OCI-LY1 (cell line): ENCODE measurements around the gene ADA.

Experiments used
- H2AFZ ChIP-seq: fragments of 200-600 bp; sonication (generic), shearing (Covaris generic); 2 replicates; pipeline ENCODE4 v1.6.0; 2014; ENCODE audit warnings: antibody characterized with exemption, mild to moderate bottlenecking, low read length
- H3F3A ChIP-seq: fragments of 200-600 bp; sonication (generic), shearing (Covaris generic); 2 replicates; pipeline ENCODE4 v1.6.0; 2014; ENCODE audit warnings: mild to moderate bottlenecking, antibody characterized with exemption, low read length, moderate library complexity; ENCODE audit not compliant: insufficient read depth
- H3K27ac ChIP-seq: fragments of 200-600 bp; sonication (generic); 2 replicates; pipeline ENCODE4 v1.5.1; 2014; ENCODE audit warnings: low read length, mixed run types, mild to moderate bottlenecking, low read depth; ENCODE audit not compliant: poor library complexity, severe bottlenecking
- H3K27me3 ChIP-seq: fragments of 200-600 bp; sonication (generic); 2 replicates; pipeline ENCODE4 v1.6.0; 2014; ENCODE audit warnings: antibody characterized with exemption, mild to moderate bottlenecking, low read length, moderate library complexity; ENCODE audit not compliant: insufficient read depth
- H3K36me3 ChIP-seq: fragments of 200-600 bp; sonication (generic); 2 replicates; pipeline ENCODE4 v1.6.1; 2014; ENCODE audit warnings: mild to moderate bottlenecking, antibody characterized with exemption, low read length, moderate library complexity, mixed read lengths; ENCODE audit not compliant: insufficient read depth
- H3K4me1 ChIP-seq: fragments of 200-600 bp; sonication (generic); 2 replicates; pipeline ENCODE4 v1.5.1; 2014; ENCODE audit warnings: mild to moderate bottlenecking, low read length, moderate library complexity; ENCODE audit not compliant: insufficient read depth, severe bottlenecking
- H3K4me2 ChIP-seq: fragments of 200-600 bp; sonication (generic), shearing (Covaris generic); 2 replicates; pipeline ENCODE4 v1.6.1; 2014; ENCODE audit warnings: low read length
- H3K4me3 ChIP-seq: fragments of 200-600 bp; sonication (generic); 2 replicates; pipeline ENCODE4 v1.5.1; 2014; ENCODE audit warnings: low read length, low read depth, mild to moderate bottlenecking, mixed read lengths; ENCODE audit not compliant: poor library complexity, severe bottlenecking
- H3K79me2 ChIP-seq: fragments of 200-600 bp; shearing (Covaris generic); 2 replicates; pipeline ENCODE4 v1.6.1; 2016; ENCODE audit warnings: mixed run types, low read length, mixed read lengths; ENCODE audit not compliant: insufficient read depth
- H3K9ac ChIP-seq: fragments of 200-600 bp; sonication (generic), shearing (Covaris generic); 2 replicates; pipeline ENCODE4 v1.6.1; 2014; ENCODE audit warnings: mild to moderate bottlenecking, low read length, mixed read lengths
- H3K9me2 ChIP-seq: fragments of 200-600 bp; sonication (generic), shearing (Covaris generic); 2 replicates; pipeline ENCODE4 v1.6.1; 2014; ENCODE audit warnings: low read depth, mild to moderate bottlenecking, low read length, mixed read lengths
- H3K9me3 ChIP-seq: fragments of 200-600 bp; shearing (Covaris generic); 2 replicates; pipeline ENCODE4 v1.6.1; 2014; ENCODE audit warnings: low read length, mixed read lengths
- H4K20me1 ChIP-seq: fragments of 200-600 bp; sonication (generic), shearing (Covaris generic); 2 replicates; pipeline ENCODE4 v1.6.0; 2016; ENCODE audit warnings: mild to moderate bottlenecking, low read length; ENCODE audit not compliant: insufficient read depth
- EZH2 ChIP-seq: fragments of 200-600 bp; sonication (generic), shearing (Covaris generic); IDR thresholded peaks from 2 replicates; pipeline ENCODE4 v1.8.0; 2017; ENCODE audit warnings: borderline replicate concordance, mixed run types, mild to moderate bottlenecking, antibody characterized with exemption, low read length, moderate library complexity, mixed read lengths
- TF ChIP-seq, protein P1 (sequence below): fragments of 200-600 bp; sonication (generic), shearing (Covaris generic); IDR thresholded peaks from 2 replicates; pipeline ENCODE4 v1.5.1; 2017; ENCODE audit warnings: mild to moderate bottlenecking, antibody characterized with exemption, low read length, moderate library complexity, mixed read lengths

ADA gene

DNA sequence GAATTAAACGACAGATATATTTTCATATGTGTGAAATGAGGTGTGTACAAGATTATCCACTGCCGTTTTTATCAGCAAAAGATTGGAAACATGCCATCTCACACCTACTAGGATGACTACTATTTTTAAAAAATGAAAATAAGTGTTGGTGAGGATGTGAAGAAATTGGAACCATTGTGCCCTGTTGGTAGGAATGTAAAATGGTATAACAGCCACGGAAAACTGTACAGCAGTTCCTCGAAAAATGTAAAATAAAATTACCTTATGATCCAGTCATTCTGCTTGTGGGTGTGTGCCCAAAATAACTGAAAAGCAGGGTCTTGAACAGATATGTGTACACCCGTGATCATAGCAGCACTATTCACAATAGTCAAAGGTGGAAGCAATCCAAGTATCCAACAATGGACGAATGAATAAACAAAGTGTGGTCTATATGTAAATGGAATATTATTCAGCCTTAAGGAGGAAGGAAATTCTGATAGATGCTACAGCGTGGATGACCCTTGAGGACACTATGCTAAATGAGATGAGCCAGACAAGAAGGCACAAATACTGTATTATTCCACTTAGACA is 36.6 kb upstream of the ADA start:
- Histone ChIP-seq H3K36me3 (no peaks in the 10 kb centered on the region), H3K27me3 (0 out of 2 replicates have a peak, but pooled peaks cover 5% of the 10 kb centered on the region), H3K27ac (no peak overlapping the region), H3K4me1 (peaks cover 7% of the 10 kb centered on the region), H3K9ac (no peak overlapping the region), H3K79me2 (no peaks in the 10 kb centered on the region), H3K9me3 (peaks cover 4% of the 10 kb centered on the region; the same call in 1 of the 2 replicates), H2AFZ (no peak overlapping the region), H4K20me1 (no peaks in the 10 kb centered on the region), H3K9me2 (no peaks in the 10 kb centered on the region), H3K4me3 (no peak overlapping the region), H3K4me2 (no peak overlapping the region), H3F3A (no peaks in the 10 kb centered on the region)
- TF ChIP-seq EZH2 = no peak
- TF ChIP-seq, protein P1, sequence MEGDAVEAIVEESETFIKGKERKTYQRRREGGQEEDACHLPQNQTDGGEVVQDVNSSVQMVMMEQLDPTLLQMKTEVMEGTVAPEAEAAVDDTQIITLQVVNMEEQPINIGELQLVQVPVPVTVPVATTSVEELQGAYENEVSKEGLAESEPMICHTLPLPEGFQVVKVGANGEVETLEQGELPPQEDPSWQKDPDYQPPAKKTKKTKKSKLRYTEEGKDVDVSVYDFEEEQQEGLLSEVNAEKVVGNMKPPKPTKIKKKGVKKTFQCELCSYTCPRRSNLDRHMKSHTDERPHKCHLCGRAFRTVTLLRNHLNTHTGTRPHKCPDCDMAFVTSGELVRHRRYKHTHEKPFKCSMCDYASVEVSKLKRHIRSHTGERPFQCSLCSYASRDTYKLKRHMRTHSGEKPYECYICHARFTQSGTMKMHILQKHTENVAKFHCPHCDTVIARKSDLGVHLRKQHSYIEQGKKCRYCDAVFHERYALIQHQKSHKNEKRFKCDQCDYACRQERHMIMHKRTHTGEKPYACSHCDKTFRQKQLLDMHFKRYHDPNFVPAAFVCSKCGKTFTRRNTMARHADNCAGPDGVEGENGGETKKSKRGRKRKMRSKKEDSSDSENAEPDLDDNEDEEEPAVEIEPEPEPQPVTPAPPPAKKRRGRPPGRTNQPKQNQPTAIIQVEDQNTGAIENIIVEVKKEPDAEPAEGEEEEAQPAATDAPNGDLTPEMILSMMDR = no peak

DNA sequence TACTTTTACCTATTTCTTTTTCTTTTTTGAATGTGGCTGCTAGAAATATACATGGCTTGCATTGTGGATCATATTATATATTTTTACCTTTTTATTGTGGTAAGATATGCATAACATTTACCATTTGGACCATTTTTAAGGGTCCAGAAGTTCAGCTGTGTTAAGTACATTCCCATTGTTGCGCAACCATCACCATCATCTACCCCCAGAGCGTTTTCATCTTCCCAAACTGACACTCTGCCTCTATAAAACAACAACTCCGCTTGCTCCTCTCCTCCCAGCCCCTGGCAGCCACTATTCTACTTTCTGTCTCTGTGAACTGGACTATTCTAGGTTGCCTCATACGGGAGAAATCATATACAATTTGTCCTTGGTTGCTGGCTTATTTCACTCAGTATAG is 35.4 kb upstream of the ADA start:
- TF ChIP-seq EZH2 = no peak
- TF ChIP-seq, protein P1 = no peak
- H3K27ac ChIP-seq = no peak overlapping the region

DNA sequence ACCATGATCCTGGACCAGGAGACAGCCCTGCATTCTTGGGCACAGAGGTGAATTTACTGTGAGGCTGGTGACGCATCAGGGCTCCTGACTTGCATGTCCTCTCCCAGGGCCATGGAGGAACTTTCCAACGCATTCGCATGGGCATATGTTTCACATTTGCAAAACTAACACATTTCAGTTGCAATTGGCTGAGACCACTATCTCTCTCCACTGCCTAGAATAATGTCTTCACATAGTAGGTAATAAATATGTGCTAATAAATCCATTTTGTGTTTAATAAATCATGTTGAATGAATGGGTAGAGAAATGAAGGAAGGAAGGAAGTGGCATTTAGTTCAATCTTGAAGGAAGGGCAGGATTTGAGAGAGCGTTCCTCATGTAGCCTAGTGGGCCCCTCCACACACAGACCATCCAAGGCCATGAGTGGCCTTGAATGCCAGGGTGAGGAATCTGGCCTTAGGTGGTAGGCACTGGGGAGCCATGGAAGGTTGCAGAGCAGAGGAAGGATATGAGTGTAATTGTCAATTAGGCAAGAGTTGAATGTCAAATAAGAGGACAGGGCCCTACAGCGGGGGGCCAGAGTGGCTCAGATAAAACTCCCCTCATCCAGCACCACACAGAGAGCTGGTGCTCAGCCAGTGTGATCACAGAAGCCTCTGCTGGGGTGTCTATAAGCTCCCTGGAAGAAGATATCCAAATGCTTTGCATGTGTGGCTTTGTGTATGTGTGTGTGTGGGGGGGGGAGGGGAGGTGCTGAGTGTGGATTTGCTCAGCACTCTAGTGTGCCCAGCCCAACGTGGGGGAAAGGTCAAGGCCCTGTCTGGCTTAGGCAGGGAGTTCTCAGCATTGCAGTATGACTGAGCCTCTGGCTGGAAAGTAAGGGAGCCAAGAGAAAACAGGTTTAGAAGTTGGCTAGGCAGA is 32.8 kb upstream of the ADA start:
- Histone ChIP-seq H3K4me2 (no peak overlapping the region), H3K4me1 (peaks cover 7% of the 10 kb centered on the region), H3K27me3 (0 out of 2 replicates have a peak, but pooled peaks cover 5% of the 10 kb centered on the region), H3K79me2 (no peaks in the 10 kb centered on the region), H3K9me2 (no peaks in the 10 kb centered on the region), H3K9me3 (peaks cover 4% of the 10 kb centered on the region; the same call in 1 of the 2 replicates), H3F3A (no peaks in the 10 kb centered on the region), H2AFZ (no peak overlapping the region), H3K36me3 (no peaks in the 10 kb centered on the region), H3K9ac (no peak overlapping the region), H3K27ac (no peak overlapping the region), H3K4me3 (no peak overlapping the region), H4K20me1 (no peaks in the 10 kb centered on the region)
- no peak for TF ChIP-seq EZH2
- TF ChIP-seq, protein P1 = no peak

More for the DNA sequence above, 35.4 kb upstream of the ADA start:
- no peak overlapping the region for H3K9ac ChIP-seq
- no peak overlapping the region for H3K4me3 ChIP-seq
- peaks cover 4% of the 10 kb centered on the region; the same call in 1 of the 2 replicates for H3K9me3 ChIP-seq
- no peaks in the 10 kb centered on the region for H3K9me2 ChIP-seq
- no peaks in the 10 kb centered on the region for H3K79me2 ChIP-seq
- H3K36me3 ChIP-seq = no peaks in the 10 kb centered on the region
- 0 out of 2 replicates have a peak, but pooled peaks cover 5% of the 10 kb centered on the region for H3K27me3 ChIP-seq
- no peak overlapping the region for H3K4me2 ChIP-seq
- H4K20me1 ChIP-seq = no peaks in the 10 kb centered on the region
- H3K4me1 ChIP-seq = peaks cover 7% of the 10 kb centered on the region
- H3F3A ChIP-seq = no peaks in the 10 kb centered on the region
- H2AFZ ChIP-seq = no peak overlapping the region
